Panc1 (cell line): ENCODE measurements around the gene CRIP2.

Source experiments
- POLR2AphosphoS5 ChIP-seq: IDR thresholded peaks from 2 replicates; pipeline ENCODE4 v1.6.1; 2012; ENCODE audit warnings: mild to moderate bottlenecking, low read depth, low read length, moderate library complexity
- TF ChIP-seq, protein P1 (sequence below): fragments of 450-650 bp; IDR thresholded peaks from 2 replicates; pipeline ENCODE4 v1.5.1; 2017; ENCODE audit warnings: mild to moderate bottlenecking

DNA sequence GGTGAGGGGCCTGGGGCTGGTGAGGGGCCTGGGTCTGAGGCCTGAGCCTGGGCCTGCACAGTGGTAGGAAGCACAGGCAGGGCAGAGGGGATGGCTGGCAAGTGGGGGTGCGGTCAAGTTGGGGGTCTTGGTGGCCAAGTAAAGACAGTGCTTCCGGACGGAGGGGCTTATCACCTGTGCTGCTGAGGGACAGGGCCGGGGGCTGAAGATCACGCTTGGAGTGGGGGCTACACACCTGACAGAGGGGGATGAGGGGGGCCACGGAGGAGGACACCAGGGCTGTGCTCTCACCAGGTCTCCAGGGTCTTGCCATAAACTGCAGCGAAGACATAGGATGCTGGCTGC is 28.6 kb downstream of the CRIP2 start:
- TF ChIP-seq, protein P1, sequence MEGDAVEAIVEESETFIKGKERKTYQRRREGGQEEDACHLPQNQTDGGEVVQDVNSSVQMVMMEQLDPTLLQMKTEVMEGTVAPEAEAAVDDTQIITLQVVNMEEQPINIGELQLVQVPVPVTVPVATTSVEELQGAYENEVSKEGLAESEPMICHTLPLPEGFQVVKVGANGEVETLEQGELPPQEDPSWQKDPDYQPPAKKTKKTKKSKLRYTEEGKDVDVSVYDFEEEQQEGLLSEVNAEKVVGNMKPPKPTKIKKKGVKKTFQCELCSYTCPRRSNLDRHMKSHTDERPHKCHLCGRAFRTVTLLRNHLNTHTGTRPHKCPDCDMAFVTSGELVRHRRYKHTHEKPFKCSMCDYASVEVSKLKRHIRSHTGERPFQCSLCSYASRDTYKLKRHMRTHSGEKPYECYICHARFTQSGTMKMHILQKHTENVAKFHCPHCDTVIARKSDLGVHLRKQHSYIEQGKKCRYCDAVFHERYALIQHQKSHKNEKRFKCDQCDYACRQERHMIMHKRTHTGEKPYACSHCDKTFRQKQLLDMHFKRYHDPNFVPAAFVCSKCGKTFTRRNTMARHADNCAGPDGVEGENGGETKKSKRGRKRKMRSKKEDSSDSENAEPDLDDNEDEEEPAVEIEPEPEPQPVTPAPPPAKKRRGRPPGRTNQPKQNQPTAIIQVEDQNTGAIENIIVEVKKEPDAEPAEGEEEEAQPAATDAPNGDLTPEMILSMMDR: no peak
- TF ChIP-seq POLR2AphosphoS5: no peak; the same call in 1 of the 2 replicates
